SU-DHL-6 (cell line): Measurements from ENCODE around the gene MYMK.

ENCODE experiments used
- H2AFZ ChIP-seq: fragments of 200-600 bp; sonication (generic); 2 replicates; pipeline ENCODE4 v1.6.1; 2014; ENCODE audit warnings: low read depth, mild to moderate bottlenecking, moderate library complexity, mixed read lengths, antibody characterized with exemption, low read length; ENCODE audit not compliant: severe bottlenecking
- H3F3A ChIP-seq: fragments of 200-600 bp; shearing (Covaris generic); 2 replicates; pipeline ENCODE4 v1.6.0; 2016; ENCODE audit warnings: antibody characterized with exemption, mild to moderate bottlenecking; ENCODE audit not compliant: insufficient read depth
- H3K27ac ChIP-seq: fragments of 200-600 bp; sonication (generic); 2 replicates; pipeline ENCODE4 v1.5.1; 2016; ENCODE audit warnings: low read depth, mild to moderate bottlenecking, low read length, moderate library complexity, mixed read lengths
- H3K27me3 ChIP-seq: fragments of 200-600 bp; sonication (generic), shearing (Covaris generic); 2 replicates; pipeline ENCODE4 v1.6.0; 2014; ENCODE audit warnings: mild to moderate bottlenecking, low read length
- H3K36me3 ChIP-seq: fragments of 200-600 bp; sonication (generic); 2 replicates; pipeline ENCODE4 v1.6.1; 2014; ENCODE audit warnings: mild to moderate bottlenecking, low read length, mixed read lengths
- H3K4me2 ChIP-seq: fragments of 300-600, 200-600 bp; shearing (Covaris generic), sonication (generic); 2 replicates; pipeline ENCODE4 v1.6.0; 2014; ENCODE audit warnings: low read length, low read depth, mild to moderate bottlenecking; ENCODE audit not compliant: poor library complexity, severe bottlenecking
- H3K4me3 ChIP-seq: fragments of 200-600 bp; sonication (generic); 2 replicates; pipeline ENCODE4 v1.5.1; 2014; ENCODE audit warnings: antibody characterized with exemption, low read length, mild to moderate bottlenecking, mixed read lengths; ENCODE audit not compliant: insufficient read depth, poor library complexity, severe bottlenecking
- H3K79me2 ChIP-seq: fragments of 200-600 bp; sonication (generic); 2 replicates; pipeline ENCODE4 v1.6.1; 2014; ENCODE audit warnings: mild to moderate bottlenecking, low read length, moderate library complexity; ENCODE audit not compliant: insufficient read depth
- H3K9ac ChIP-seq: fragments of 200-600 bp; sonication (generic); 2 replicates; pipeline ENCODE4 v1.7.0; 2014; ENCODE audit warnings: mild to moderate bottlenecking, low read length
- H3K9me2 ChIP-seq: fragments of 200-600 bp; sonication (generic); replicated peaks from 2 replicates; pipeline ENCODE4 v1.6.1; 2014; ENCODE audit warnings: low read length; ENCODE audit not compliant: insufficient read depth
- H3K9me3 ChIP-seq: fragments of 200-600 bp; sonication (generic); 2 replicates; pipeline ENCODE4 v1.6.1; 2014; ENCODE audit warnings: low read length, mixed read lengths; ENCODE audit not compliant: insufficient read depth
- H4K20me1 ChIP-seq: fragments of 200-600 bp; sonication (generic); 2 replicates; pipeline ENCODE4 v1.6.1; 2014; ENCODE audit warnings: low read depth, mild to moderate bottlenecking, antibody characterized with exemption, low read length, moderate library complexity, mixed read lengths
- CTCF ChIP-seq: fragments of 200-600 bp; sonication (generic); IDR thresholded peaks from one replicate; pipeline ENCODE4 v1.5.1; 2017; ENCODE audit warnings: antibody characterized with exemption, mild to moderate bottlenecking, low read length, moderate library complexity; ENCODE audit not compliant: insufficient read depth, poor library complexity, severe bottlenecking
- EZH2phosphoT487 ChIP-seq: fragments of 200-600 bp; sonication (generic), shearing (Covaris generic); conservative IDR thresholded peaks from 2 replicates; pipeline ENCODE4 v1.6.1; 2018; ENCODE audit warnings: mild to moderate bottlenecking, antibody characterized with exemption, low read length, moderate library complexity, mixed read lengths

MYMK gene

DNA sequence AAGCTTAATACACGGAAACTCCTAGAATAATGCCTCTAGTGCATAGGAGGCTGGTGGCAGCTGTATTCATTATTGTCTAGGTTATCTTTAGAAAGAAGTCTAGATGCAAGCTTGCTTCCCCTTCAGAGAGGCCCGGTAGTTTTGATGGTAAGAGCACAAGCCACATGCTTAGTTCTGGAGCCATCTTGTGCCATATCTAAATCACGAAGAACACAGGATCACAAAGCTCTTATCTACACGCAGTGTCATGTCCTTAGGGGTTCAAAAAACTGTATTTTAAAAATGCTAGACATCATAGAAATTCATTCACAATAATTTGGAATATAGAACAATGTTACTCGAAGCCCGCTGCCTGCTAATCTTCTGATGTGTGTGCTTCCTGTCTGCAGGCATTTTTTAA is 58.8 kb downstream of the MYMK start:
- no peaks in the 10 kb centered on the region for H3F3A ChIP-seq
- no peaks in the 10 kb centered on the region for H3K27me3 ChIP-seq
- H4K20me1 ChIP-seq = no peaks in the 10 kb centered on the region
- H3K4me2 ChIP-seq = no peak overlapping the region
- no peak overlapping the region for H3K9ac ChIP-seq
- no peak for TF ChIP-seq EZH2phosphoT487
- TF ChIP-seq CTCF = no peak
- no peaks in the 10 kb centered on the region for H3K79me2 ChIP-seq
- H3K9me2 ChIP-seq = no peaks in the 10 kb centered on the region
- no peak overlapping the region for H3K4me3 ChIP-seq
- no peak overlapping the region for H3K27ac ChIP-seq
- H3K9me3 ChIP-seq = no peaks in the 10 kb centered on the region
- no peaks in the 10 kb centered on the region for H3K36me3 ChIP-seq
- no peak overlapping the region for H2AFZ ChIP-seq

DNA sequence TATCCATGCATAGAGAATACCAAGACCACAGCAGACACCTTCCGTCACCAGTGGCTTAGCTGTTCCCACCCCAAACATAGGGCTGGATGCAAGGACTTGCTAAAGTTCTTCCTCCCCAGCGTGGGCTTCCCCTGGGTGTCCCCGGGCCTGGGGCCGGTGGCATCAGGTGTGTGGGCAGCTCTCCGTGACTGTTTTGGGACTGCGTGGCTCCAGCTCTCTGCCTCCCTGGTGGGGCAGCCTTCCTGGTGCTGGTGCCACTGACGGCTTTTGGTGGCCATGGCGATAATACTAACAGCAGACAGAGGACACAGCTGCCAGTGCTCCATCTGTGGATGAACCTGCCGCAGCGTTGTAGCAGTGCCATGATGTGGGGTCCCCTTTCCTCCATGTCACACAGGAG is 60.1 kb downstream of the MYMK start:
- TF ChIP-seq EZH2phosphoT487 = no peak
- no peak for TF ChIP-seq CTCF

More for the DNA sequence above, 60.1 kb downstream of the MYMK start:
- Histone ChIP-seq H4K20me1 (no peaks in the 10 kb centered on the region), H3F3A (no peaks in the 10 kb centered on the region), H3K27me3 (no peaks in the 10 kb centered on the region), H2AFZ (no peak overlapping the region), H3K27ac (no peak overlapping the region), H3K4me2 (no peak overlapping the region), H3K36me3 (no peaks in the 10 kb centered on the region), H3K9me2 (no peaks in the 10 kb centered on the region), H3K79me2 (no peaks in the 10 kb centered on the region), H3K4me3 (no peak overlapping the region), H3K9me3 (no peaks in the 10 kb centered on the region), H3K9ac (no peak overlapping the region)
